DMS 273 treated with DMSO at 0.1 percent for 48 hours (cell line): ENCODE data around the gene IFITM1.
"Not testable (repeated sequence)": the region's sequence is repeated elsewhere in the genome, so short reads cannot be mapped to it uniquely, and the experiment has no call there.

ENCODE experiments used
- DNase-seq: peaks from one replicate; lab custom pipeline; 2025; lab: John Stamatoyannopoulos, UW

Gene IFITM1

DNA sequence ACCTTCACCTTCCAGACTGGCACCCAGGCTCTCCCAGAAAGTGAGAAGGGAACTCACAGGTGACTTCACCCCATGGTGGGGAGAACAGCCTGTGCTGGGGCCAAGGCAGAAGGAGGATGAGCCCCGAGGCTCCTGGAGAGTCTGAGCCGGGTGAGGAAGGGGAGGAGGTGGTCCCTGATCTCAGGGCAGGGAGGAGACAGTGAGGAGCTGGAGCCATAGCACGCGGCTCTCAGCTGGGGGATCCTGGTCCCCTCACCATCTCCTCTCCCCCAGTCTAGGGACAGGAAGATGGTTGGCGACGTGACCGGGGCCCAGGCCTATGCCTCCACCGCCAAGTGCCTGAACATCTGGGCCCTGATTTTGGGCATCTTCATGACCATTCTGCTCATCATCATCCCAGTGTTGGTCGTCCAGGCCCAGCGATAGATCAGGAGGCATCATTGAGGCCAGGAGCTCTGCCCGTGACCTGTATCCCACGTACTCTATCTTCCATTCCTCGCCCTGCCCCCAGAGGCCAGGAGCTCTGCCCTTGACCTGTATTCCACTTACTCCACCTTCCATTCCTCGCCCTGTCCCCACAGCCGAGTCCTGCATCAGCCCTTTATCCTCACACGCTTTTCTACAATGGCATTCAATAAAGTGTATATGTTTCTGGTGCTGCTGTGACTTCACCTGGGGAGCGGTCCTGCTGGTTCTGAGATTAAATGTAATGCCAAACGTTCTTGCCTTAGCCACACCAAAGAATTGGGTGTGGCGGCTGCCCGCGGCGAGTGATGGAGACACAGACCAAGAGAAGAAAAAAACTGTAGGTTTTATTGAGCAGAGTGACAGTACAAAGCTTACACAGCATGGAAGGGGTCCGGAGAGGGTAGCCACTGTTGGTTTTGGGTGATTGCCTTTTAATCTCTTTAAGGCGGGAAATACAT is 4.8 kb upstream of the IFITM1 start:
- not testable (repeated sequence) for DNase-seq

DNA sequence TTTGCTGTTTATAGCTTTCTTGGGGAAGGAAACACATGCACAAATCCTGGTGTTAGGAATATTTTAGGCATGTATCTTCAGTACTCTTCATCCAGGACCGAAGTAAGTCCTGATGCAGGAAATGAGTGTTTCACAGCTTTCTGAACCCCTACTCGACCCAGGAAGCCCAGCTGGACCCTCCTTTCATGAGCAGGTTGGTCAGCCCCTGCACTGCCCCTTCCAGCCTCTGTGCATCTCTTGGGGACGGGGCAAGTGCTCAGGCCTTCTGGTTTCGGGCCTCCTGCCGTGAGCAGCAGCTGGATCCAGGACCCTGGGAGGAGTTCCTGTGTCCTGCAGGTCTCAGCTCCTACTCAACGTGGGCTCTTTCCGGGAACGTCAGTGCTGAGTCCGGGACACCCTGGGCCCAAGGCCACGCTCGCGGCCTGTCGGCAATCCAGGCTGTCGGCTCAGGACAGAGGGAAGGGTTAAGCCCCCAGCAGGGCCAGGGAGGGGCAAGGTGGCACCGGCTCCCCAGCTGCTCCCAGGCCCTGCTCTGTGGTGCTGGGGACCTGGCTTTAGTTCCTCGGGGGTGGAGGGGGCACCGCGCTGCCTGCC is 3.8 kb upstream of the IFITM1 start:
- DNase-seq = not testable (repeated sequence)

DNA sequence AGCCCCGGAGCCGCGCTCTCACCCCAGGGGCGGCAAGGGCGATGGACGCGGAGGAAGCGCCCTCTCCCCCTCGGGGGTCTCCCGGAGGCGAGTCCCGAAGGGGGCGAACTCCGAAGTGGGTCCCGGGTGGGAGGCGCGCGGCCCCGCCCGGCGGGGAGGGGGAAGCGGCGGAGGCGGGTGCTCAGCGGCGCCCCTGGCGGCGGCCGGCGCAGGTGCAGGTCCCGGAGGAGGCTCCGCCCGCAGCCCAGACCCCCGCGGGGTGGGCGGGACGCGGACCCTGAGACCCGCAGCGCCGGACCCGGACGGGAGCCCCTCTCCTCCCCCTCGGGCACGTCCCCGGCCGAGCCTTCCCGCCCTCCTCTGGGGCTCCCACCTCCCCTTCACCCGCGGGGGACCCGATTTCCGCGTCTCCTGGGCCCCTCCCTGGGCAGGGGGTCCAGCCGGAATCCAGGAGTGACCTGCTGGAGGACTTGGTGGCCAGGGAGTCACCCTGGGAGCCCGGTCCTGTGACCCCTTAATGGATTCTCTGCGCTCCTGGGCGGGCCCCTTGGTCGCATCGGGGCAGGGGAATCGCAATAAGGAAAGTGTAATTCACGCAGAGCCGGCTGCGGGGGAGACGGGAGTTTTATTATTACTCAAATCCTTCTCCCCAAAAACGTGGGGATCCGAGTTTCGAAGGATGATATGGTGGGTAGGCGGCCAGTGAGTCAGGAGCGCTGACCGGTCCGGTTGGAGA is 2.7 kb upstream of the IFITM1 start:
- not testable (repeated sequence) for DNase-seq

DNA sequence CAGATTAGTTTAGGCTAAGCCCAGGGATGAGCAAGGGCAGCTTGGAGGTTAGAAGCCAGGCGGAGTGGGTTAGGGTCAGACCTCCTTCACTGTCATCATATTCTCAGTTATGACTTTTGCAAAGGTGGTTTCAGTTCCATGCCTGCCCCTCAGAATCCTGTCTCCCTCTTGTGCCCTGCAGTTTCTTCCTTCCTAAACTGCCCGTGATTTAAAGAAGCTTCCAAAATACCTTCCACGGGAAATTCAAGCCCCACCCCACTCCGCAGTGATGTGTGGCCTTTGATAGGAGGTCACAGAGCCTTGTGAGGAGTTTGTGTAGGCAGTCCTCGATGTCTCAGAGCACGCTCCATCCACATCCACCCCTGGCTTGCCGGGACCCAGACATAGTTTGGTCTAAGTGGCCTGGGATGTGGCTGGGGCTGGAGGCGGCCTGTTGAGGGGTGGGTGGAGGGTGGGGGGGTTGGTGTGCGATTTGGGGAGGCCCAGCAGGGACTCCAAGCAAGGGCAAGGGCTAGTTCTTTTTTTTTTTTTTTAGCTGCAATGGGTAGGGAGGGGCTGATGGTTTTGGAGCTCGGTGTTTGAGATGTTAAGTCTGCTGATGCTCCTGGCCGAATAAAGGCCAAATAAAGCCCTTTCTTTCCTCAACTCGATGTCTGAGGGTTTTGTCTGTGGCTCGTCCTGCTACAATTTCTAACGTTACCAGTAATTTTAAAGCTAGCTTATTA is 1.6 kb upstream of the IFITM1 start:
- no peak for DNase-seq

DNA sequence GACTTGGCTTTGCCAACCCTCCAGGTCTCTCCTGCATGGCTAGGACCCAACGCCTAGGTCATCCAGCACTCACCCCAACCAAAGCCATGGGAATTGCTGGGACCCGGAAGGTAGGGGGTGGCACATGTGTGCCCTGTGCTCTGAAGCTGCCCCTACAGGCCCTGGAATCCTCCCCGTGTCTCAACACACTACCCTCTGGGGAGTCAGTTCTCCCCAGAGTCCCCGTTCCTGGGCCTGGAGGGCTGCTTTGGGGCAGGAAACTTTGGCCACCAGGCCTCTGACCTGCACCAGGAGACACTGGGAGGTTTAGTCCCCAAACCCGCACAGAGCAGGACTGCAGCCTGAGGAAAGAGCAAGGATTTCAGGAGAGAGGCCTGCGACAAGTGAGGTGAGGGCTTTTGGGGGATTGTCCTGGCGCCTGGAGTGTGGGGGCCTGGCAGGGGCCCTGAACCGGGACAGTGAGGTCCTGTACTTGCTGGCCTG is 495 bp upstream of the IFITM1 start:
- no peak for DNase-seq

DNA sequence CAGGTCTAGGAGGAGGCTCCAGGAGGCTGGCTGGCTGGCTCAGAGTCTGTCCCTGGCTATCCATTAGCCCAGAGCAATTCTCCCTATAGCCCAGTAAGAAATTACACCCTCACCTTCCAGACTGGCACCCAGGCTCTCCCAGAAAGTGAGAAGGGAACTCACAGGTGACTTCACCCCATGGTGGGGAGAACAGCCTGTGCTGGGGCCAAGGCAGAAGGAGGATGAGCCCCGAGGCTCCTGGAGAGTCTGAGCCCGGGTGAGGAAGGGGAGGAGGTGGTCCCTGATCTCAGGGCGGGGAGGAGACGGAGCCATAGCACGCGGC is 675 bp downstream of the IFITM1 start:
- DNase-seq = not testable (repeated sequence)

DNA sequence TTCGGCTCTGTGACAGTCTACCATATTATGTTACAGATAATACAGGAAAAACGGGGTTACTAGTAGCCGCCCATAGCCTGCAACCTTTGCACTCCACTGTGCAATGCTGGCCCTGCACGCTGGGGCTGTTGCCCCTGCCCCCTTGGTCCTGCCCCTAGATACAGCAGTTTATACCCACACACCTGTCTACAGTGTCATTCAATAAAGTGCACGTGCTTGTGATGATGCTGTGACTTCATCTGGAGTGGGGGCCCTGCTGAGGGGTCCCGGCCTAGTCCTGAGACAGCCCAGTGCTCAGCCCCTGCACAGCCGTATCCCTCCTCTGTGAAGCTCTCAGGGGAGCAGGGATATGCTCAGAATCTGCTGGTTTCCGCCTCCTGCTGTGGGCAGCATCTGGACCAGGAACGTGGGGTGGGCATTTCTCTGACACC is 1.2 kb downstream of the IFITM1 start:
- no peak for DNase-seq

DNA sequence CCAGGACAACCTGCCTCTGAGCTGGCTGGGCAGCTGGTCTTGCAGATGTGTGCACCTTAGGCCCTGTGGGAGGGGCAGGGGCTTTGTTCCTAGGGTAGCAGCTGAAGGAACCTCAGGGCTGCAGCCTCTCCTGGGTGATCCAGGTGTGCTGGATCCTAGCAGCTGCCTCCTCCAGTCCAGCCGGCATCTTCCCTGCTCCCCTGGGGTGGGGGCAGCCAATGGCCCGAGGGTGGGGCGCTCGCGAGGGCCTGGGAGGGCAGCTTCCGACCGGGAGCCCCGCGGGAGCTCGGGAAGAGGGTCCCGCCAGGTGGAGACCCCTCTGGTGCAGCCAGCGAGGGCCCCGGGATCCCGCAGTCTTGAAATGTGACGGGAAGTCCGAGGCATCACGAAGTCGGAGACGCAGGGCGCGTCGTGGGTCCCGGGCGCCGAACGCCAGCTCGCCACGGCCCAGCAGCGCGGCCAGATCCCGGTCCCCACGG is 1.7 kb downstream of the IFITM1 start:
- DNase-seq = no peak

DNA sequence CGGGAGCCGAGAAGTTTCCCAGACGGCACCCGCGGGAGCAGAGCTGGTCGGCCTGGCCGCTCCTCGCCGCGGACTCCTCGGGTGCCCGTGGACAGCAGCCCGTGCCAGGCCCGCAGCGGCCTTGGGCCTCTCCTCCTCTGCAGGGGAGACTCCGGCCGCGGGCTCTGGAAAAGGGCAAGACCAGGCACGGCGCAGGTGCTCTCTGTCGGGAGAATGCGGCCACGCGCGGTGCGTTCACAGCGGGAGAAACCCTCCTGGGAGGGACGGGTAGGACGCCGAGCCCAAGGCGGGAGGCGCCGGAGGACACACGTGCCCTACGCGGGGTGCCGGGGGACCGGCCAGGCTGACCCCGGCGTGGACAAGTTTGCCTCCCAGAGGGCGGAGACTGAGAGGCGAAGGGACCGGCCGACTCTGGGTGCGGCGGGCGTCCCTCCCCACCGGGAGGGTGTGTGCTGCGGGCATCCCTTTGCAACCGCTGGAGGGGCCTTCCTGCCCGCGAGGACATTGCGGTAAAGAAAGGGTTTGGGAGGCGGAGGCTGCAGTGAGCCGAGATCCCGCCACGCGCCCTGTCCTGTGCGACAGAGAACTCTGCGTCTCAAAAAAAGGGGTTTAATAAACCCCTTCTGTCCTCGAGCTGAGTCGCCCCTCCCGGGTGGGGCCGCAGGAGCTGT is 2.3 kb downstream of the IFITM1 start:
- DNase-seq = no peak

DNA sequence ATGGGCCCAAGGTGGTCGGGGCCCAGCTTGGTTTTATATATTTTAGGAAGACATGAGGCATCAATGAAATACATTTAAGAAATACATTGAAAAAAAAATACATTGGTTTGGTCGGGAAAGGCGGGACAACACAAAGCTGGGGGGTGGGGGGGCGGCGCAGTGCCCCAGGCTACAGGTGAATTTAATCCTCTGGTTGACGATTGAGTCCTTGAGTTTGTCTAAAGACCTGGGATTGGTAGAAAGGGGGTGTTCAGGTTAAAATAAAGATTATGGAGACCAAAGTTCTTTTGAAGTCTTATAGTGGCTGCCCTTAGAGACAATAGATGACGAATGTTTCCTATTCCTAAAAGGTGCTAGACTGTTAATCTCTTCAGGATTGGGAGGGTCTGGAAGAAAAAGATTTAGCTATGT is 3.1 kb downstream of the IFITM1 start:
- no peak for DNase-seq

DNA sequence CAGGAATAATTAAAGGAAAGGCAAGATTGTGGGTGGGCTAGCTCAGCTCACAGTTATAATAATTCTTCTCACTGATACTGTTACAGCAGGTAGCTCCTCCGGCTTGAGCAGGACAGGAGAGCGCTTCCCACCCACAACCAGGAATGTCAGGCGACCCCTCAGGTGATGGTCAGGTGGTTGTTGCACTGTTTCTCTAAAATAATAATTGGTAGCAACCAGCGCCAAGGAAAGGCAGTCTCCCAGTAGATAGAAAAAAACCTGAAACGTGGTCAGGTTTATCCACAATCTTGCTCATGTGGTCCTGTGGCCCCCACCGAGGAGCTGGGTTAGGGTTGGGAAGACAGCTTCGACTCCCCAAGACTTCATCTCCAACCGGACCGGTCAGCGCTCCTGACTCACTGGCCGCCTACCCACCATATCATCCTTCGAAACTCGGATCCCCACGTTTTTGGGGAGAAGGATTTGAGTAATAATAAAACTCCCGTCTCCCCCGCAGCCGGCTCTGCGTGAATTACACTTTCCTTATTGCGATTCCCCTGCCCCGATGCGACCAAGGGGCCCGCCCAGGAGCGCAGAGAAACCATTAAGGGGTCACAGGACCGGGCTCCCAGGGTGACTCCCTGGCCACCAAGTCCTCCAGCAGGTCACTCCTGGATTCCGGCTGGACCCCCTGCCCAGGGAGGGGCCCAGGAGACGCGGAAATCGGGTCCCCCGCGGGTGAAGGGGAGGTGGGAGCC is 4.0 kb downstream of the IFITM1 start:
- not testable (repeated sequence) for DNase-seq

DNA sequence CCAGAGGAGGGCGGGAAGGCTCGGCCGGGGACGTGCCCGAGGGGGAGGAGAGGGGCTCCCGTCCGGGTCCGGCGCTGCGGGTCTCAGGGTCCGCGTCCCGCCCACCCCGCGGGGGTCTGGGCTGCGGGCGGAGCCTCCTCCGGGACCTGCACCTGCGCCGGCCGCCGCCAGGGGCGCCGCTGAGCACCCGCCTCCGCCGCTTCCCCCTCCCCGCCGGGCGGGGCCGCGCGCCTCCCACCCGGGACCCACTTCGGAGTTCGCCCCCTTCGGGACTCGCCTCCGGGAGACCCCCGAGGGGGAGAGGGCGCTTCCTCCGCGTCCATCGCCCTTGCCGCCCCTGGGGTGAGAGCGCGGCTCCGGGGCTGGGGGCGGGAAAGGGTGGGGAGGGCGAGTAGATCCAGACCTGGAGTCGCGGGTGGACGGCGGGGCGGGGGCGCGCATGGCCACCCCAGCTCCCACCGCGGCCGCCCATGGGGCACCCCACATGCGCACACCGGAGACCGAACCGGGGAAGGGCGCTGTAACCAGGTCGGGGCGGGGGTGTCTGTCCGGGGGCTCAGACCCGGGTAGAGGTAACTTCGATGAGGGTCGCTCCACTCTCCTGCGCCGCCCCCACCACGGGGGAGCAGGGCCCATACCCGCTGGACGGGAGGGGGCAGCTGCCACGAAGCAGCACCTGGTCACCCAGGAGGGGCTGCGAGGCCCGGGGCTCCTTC is 4.7 kb downstream of the IFITM1 start:
- DNase-seq = not testable (repeated sequence)

DNA sequence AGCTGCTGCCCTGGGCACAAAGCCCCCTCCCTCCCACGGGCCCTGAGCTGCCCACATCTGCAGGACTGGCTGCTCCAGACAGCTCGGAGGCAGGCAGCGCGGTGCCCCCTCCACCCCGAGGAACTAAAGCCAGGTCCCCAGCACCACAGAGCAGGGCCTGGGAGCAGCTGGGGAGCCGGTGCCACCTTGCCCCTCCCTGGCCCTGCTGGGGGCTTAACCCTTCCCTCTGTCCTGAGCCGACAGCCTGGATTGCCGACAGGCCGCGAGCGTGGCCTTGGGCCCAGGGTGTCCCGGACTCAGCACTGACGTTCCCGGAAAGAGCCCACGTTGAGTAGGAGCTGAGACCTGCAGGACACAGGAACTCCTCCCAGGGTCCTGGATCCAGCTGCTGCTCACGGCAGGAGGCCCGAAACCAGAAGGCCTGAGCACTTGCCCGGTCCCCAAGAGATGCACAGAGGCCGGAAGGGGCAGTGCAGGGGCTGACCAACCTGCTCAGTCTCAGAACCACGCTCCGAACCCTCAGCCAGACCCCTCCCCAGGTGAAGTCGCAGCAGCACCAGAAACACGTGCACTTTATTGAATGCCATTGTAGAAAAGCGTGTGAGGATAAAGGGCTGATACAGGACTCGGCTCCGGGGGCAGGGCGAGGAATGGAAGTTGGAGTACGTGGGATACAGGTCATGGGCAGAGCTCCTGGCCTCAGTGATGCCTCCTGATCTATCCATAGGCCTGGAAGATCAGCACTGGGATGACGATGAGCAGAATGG is 5.5 kb downstream of the IFITM1 start:
- not testable (repeated sequence) for DNase-seq

DNA sequence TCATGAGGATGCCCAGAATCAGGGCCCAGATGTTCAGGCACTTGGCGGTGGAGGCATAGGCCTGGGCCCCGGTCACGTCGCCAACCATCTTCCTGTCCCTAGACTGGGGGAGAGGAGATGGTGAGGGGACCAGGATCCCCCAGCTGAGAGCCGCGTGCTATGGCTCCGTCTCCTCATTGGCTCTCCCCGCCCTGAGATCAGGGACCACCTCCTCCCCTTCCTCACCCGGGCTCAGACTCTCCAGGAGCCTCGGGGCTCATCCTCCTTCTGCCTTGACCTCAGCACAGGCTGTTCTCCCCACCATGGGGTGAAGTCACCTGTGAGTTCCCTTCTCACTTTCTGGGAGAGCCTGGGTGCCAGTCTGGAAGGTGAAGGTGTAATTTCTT is 6.0 kb downstream of the IFITM1 start:
- not testable (repeated sequence) for DNase-seq

DNA sequence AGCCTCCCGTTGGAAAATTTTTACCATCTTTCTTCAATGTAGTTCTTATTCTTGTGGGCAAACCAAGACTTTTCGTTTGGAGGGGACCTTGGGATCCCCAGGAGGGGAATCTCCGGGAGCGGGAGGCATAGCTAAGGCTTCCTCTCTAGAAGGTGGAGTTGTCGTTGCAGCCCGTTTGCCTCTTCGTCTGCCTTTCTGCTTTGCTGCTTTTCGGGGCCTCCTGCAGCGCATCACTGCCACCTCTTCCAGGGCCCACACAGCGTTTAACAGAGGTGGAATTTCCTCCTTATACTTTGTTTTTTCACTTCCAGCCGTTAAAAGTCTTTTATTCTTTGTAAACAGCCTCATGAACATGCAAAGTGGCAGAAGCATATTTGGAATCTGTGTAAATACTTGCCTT is 10.3 kb downstream of the IFITM1 start:
- DNase-seq = no peak

DNA sequence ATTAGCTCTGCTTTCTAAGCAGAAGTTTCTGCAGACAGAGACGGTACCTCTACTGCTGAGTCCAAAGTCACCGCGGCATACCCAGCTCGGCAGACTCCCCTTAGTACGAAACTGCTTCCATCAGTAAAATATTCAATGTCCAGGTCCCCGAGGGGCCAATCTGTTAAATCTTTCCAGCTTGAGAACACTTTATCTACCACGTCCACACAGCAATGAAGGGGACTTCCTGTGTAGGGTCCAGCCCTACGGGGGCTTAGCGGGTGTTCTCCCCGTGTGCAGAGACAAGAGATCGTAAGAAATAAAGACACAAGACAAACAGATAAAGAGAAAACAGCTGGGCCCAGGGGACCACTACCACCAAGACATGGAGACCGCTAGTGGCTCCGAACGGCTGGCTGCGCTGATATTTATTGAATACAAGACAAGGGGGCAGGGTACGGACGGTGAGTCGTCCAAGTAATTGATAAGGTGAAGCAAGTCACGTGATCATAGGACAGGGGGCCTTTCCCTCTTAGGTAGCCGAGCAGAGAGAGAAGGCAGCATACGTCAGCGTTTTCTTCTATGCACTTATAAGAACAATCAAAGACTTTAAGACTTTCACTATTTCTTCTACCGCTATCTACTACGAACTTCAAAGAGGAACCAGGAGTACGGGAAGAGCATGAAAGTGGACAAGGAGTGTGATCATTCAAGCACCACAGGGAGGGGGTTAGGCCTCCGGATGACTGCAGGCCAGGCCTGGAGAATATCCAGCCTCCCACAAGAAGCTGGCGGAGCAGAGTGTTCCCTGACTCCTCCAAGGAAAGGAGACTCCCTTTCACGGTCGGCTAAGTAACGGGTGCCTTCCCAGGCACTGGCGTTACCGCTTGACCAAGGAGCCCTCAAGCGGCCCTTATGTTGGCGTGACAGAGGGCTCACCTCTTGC is 11.0 kb downstream of the IFITM1 start:
- DNase-seq = not testable (repeated sequence)

DNA sequence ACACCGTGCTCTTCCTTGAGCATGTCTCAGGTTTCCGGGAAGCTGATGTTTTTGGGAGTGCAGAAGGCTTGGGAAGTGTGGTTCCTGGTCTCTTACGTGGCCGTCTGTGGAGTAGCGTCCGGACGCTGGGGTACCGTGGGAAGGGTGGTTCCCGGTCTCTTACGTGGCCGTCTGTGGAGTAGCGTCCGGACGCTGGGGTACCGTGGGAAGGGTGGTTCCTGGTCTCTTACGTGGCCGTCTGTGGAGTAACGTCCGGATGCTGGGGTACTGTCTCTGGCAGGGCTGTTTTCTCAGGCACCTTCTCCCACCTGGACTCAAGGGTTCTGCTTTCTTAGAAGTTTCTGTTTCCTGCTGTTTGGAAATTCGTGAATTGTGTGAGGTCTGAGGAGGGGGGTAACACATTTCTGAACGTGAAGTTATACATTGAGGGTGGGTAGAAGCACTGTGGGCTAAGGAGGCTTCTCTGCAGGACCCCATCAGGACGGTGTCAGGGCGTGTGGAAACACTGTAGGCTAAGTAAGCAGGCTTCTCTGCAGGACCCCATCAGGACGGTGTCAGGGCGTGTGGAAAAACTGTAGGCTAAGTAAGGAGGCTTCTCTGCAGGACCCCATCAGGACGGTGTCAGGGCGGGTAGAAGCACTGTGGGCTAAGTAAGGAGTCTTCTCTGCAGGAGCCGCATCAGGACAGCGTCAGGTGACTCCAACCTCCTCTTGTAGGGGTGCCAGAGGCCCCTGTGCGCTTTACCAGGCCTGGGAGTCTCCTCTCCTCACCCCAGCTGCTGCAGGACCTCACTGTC is 12.2 kb downstream of the IFITM1 start:
- DNase-seq = no peak

DNA sequence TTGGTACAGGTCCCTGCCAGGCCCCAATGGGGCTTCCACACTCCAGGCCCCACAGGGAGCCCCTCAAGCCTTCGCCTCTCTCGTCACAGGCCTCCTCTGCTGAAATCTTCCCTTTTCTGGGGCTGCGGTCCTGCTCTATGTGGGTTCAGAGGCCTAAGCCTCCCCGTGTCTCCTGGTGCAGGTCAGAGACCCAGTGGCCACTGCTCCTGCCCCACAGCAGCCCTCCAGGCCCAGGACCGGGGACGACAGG is 12.7 kb downstream of the IFITM1 start:
- DNase-seq = no peak
